ENCODE measurements around the gene PADI1. TPM values are rescaled to one million over a fixed set of nuclear protein-coding genes. Genes with fewer than 3 reads are reported as not detected.
A peak's percentile ranks its signal among the peaks of the same experiment; 100 is the strongest.
"Not testable (repeated sequence)": the region's sequence is repeated elsewhere in the genome, so short reads cannot be mapped to it uniquely, and the experiment has no call there.

PADI1 gene
- total RNA-seq, 1 donor from 2014 or later: not detected

DNA sequence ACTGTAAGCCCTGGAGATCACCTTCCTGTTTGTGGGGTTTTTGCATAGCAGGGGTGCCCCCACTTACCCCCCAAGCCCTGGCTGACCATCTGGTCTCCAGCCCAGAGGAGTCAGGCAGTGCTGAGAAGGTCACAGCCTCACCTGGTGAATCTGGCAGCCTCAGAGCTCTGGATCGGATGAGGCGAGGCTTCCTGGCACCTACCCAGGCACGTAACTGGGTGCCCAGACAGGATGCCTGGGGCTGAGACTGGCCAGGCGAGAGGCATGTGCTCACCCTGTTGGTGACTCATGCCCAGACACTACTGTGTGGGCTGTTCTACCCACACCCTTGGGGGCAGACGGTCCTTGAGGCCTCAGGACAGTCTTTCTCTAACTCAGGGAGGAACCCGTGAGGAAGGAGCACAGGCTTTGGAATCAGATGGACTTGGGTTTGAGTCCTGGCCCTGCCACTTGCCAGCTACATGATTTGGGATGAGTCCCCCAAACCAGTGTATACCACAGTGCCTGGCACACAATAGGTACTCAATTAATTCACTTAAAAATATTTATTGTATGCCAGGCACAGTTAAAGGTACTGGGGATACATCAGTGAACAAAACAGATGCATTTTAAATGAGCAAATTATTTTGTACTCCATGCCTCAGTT lies 28.9 kb downstream of the PADI1 start:
- ATAC-seq (peak; percentile 51), DNase-seq (ENCODE audit: missing footprints) (peak; percentile 56)
- intact Hi-C loops (cut with DNase I): no loop called here

DNA sequence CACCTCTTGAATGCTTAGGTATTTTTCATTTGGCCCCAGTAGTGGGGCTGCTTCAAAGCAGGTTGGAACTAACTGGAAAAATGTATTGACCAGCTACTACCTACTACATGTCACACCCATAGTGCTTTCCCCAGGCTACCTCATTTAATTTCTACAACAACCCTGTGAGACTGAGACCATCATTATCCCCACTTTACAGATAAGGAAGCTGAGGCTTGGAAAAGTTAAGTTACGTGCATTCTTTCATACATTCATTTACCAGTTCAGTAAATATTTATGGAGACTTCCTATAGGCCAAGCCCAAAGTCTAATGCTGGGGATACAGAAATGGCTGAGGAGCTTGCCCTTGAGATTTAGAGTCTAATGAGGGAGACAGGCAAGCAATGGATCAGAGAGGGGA lies 29.5 kb downstream of the PADI1 start:
- DNase-seq (ENCODE audit: missing footprints): no peak
- ATAC-seq: no peak
- intact Hi-C loops (cut with DNase I): no loop called here

DNA sequence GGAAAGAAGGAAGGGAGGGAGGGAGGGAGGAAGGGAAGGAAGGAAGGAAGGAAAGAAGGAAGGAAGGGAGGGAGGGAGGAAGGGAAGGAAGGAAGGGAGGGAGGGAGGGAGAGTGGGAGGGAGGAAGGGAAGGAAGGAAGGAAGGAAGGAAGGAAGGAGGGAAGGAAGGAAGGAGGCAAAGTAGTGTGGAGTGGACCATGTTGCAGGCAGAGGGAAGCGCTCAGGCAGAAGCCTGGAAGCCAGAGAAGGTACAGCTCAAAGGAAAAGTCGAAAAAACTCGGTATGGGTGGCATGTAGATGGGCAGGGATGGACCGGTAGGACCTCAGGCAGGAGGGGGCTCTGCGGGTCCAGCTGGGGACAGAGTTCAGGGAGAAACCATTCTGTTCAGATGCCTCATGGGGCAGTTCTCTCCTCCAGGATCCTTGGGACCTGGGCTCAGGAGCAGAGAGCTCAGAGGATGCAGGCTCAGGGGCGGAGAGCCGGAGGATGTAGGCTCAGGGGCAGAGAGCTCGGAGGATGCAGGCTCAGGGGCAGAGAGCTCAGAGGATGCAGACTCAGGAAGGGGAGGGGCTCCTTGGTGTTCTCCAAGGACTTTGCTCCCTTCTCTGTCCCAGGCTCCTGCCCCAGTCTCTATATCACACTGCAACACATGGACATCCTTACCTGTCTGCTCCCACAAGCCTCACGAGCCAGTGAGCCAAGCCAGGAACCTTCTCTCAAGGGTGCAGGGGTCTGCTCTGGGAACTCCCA lies 30.4 kb downstream of the PADI1 start:
- intact Hi-C loops (cut with DNase I): loop anchor here (5.0 kb wide), 1 partner anchor 283 kb away; no protein-coding TSS in a partner anchor
- no peak for ATAC-seq
- peak; percentile 20 for DNase-seq (ENCODE audit: missing footprints)

GRCh38 chr1:17236779-17237560 lies 32.0 kb downstream of the PADI1 start:
- intact Hi-C loops (cut with DNase I): loop anchor here (1.0 to 5.0 kb wide), 3 partner anchors 112 to 285 kb away; no protein-coding TSS in a partner anchor
- ATAC-seq: peak; percentile 76
- DNase-seq (ENCODE audit: missing footprints): peak; percentile 91

DNA sequence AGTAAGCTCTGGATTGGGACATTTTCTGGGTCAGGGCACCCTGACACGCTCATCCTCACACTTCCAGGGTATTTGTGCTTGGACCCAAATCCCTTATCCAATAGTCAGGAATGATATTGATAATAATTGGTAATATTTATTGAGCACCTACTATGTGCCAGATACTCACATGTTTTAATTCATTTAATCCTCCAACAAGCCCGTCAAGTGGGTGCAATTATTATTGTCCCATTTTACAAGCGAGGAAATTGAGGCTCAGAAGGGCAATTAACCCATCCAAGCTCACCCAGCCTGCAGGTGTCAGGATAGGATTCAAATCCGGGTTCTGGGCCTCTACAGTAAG lies 32.6 kb downstream of the PADI1 start:
- ATAC-seq: no peak
- intact Hi-C loops (cut with DNase I): loop anchor here (1.0 to 5.0 kb wide), 3 partner anchors 112 to 285 kb away; no protein-coding TSS in a partner anchor
- DNase-seq (ENCODE audit: missing footprints): no peak

- DNase-seq (ENCODE audit: missing footprints): no peak
- no peak for ATAC-seq
- intact Hi-C loops (cut with DNase I): loop anchor here (5.0 kb wide), 1 partner anchor 287 kb away; no protein-coding TSS in a partner anchor
These were observed 34.5 kb downstream of the PADI1 start for GRCh38 chr1:17239420-17239819.

- ATAC-seq; intact Hi-C loops (cut with DNase I): not testable (repeated sequence)
- peak; percentile 33 for DNase-seq (ENCODE audit: missing footprints)
These were observed 36.3 kb downstream of the PADI1 start for GRCh38 chr1:17241011-17241779.

- ATAC-seq; intact Hi-C loops (cut with DNase I); DNase-seq (ENCODE audit: missing footprints): not testable (repeated sequence)
These were observed 36.8 kb downstream of the PADI1 start for GRCh38 chr1:17241780-17242074.

- DNase-seq (ENCODE audit: missing footprints) (no peak), ATAC-seq (no peak)
- intact Hi-C loops (cut with DNase I): no loop called here
These were observed 38.3 kb downstream of the PADI1 start for GRCh38 chr1:17243274-17243673.

DNA sequence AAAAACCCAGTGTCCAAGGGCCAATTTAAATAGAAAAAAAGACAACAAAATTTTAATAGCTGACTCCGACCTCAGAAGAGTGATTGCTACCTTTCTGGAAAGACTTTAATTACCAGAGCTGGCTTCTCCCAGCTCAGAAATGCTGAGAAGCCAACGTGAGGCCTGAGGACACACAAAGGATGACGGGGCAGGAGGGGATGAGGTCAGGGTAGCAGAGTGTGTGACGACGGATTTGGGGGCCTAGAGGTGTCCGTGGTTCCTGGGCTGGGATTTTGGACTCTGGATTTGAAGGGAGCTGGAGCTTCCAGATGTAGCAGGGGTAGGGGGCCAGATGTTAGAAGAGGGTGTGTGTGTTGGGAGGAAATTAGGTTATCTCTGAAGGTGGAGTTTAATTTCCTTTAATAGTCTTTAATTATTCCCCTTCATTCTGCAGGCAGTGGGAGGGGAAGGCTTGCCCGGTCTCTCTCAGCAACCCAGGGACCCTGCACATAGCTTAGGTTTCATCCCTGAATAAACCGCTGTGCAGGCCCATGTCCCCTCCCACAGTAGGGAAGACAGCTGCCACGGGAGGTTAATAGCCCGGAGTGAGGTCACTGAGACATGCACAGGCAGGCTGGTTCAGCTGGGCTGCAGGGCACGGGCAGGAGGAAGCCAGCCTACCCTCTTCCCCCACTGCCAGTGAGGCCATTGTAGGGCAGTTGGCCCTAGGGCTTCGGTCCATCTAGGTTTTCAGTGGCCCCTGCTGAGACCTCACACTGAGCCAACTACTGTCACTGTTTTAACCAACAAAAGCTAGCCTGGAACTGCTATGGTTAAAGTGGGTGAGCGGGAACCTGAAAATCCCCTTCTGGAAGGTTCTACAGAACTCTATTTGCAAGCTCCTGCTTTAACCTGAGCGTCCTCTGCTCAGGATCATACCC lies 40.2 kb downstream of the PADI1 start:
- intact Hi-C loops (cut with DNase I): no loop called here
- no peak for ATAC-seq
- peak; percentile 22 for DNase-seq (ENCODE audit: missing footprints)

DNA sequence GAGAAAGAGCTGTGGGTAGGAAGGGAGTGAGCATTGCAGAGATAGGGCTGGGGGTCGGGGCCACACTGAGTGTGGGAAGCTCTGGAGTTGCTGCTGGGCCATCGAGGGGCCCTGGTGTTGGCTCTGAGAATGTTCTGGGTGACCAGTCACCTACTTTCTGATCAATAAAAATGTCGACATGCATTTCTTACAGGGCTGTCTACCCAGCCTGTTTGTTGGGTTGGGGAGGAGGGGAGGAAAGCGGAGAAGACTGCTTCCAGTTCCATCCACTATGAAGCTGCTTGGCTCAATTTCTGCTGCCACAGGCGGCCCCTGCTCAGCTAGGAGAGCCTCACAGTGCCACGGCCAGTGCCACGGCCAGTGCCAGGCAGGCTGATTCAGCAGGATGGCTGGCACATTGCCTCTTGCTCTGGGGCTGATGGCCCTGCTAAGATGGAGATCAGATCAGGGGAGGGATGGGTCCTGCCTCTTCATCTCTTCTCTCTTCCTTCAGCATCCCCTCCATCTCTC lies 40.9 kb downstream of the PADI1 start:
- DNase-seq (ENCODE audit: missing footprints): no peak
- no peak for ATAC-seq
- intact Hi-C loops (cut with DNase I): no loop called here

DNA sequence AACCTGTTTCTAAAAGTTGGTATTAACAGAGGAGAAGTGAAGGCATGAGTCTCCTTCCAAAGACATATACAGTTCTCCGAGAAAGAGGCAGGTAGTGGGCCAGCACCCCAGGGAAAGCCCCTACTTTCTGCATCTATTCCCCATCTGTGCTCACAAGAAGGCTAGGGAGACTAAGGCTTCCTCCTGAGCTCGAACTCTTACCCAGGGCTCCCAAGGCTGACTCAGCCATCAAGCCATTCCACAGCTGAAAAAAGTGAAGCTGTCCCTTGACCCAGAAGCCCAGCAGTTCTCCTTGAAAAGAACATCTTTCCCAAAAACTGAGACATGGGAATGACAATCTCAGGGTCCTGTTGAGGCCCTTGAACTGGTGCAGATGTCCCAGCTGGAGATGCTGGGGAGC lies 42.0 kb downstream of the PADI1 start:
- DNase-seq (ENCODE audit: missing footprints) (no peak), ATAC-seq (no peak)
- intact Hi-C loops (cut with DNase I): no loop called here

DNA sequence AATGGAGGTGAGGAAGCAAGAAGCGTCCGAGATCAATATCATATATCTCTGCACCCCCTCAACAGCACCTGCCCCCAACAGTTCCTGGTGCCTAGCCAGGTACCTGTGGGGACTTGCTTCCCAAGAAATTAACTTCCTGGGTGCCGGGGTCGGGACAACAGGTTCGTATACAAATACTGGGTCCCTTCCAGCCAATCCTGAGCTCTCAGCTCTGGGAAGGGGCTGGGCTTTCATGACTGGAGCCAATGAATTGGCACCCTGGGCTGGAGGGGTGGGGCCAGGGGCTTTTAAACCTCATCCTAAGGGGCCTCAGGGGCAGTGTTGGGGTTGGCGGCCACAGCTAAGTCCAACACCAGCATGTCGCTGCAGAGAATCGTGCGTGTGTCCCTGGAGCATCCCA lies 43.9 kb downstream of the PADI1 start, which contains the start of gene PADI3:
TSS of gene PADI3 (plus strand) at position 318 of the 400 bp plus-strand sequence. CDS start at position 358, 40 bp downstream.
- DNase-seq (ENCODE audit: missing footprints): no peak
- no peak for ATAC-seq
- intact Hi-C loops (cut with DNase I): no loop called here

GRCh38 chr1:17250601-17251000 lies 45.7 kb downstream of the PADI1 start:
- intact Hi-C loops (cut with DNase I): no loop called here
- no peak for DNase-seq (ENCODE audit: missing footprints)
- no peak for ATAC-seq

GRCh38 chr1:17251246-17251645 lies 46.3 kb downstream of the PADI1 start:
- intact Hi-C loops (cut with DNase I): no loop called here
- DNase-seq (ENCODE audit: missing footprints) (no peak), ATAC-seq (no peak)

DNA sequence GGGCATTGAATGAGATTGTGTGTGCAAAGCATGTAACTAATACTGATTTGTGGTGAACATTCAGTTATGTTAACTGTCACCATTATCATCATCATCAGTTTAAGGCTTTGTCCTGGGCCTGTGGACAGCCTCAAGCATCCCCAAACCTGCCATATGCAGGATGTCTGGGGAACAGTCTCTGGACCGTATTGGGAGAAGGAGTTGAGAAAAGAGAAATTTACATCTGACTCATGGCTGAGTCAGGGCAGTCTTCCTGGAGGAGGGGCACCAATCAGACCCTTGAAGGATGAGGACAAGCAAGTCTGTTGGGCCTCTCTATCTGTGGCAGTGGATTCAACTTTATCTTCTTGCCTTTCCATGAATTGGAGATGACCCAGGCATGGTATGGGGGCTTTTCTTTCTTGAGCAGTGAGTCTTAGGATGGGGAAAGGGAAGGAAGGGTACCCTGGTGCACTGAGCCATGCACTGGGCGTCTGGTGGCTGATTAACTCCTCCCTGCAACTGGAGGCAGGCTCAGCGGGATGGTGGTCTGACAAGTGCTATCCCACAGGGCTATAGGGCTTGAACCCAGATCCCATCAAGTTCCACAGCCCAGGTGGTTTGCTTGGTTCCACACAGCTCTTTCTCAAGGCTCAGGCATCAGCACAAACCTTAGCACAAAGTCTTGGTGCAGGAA lies 46.9 kb downstream of the PADI1 start:
- intact Hi-C loops (cut with DNase I): no loop called here
- no peak for DNase-seq (ENCODE audit: missing footprints)
- no peak for ATAC-seq

- ATAC-seq: no peak
- intact Hi-C loops (cut with DNase I): no loop called here
- DNase-seq (ENCODE audit: missing footprints): no peak
These were observed 50.4 kb downstream of the PADI1 start for GRCh38 chr1:17255336-17255735.

Measured in Right ventricle myocardium inferior (tissue), 1 donor.